Activated B cell treated with CpG ODN at 0.5 μM for 24 hours (primary cell): ENCODE results near the gene TPRKB. TPM values are rescaled to one million over a fixed set of nuclear protein-coding genes. Genes with fewer than 3 reads are reported as not detected.
"Not testable (repeated sequence)": the region's sequence is repeated elsewhere in the genome, so short reads cannot be mapped to it uniquely, and the experiment has no call there.

Experiments used
- ATAC-seq: fragments of 200-7000 bp; cut with Tn5 transposase; one replicate; pipeline ENCODE4 v1.10.0; 2021; ENCODE audit warnings: low read depth, mild to moderate bottlenecking, moderate library complexity
- CTCF ChIA-PET: fragments of 350-600 bp; sonication (Branson Sonifier 250); formaldehyde crosslinking; loops from one replicate; lab custom pipeline; 2021; ENCODE audit warnings: antibody characterized with exemption; lab: Charles Lee
- POLR2A ChIA-PET: fragments of 350-600 bp; sonication (Branson Sonifier 250); formaldehyde crosslinking; loops from one replicate; lab custom pipeline; 2021; ENCODE audit warnings: antibody characterized with exemption; lab: Charles Lee
- DNase-seq: peaks from one replicate; pipeline ENCODE4 v3.0.0; 2022
- H3K27ac Mint-ChIP-seq: one replicate; pipeline ENCODE4 v1.8.0; 2020; ENCODE audit warnings: mixed read lengths
- H3K27me3 Mint-ChIP-seq: one replicate; pipeline ENCODE4 v1.8.0; 2021; ENCODE audit warnings: mixed read lengths
- H3K36me3 Mint-ChIP-seq: one replicate; pipeline ENCODE4 v1.8.0; 2021; ENCODE audit warnings: low read depth, mixed read lengths
- H3K4me1 Mint-ChIP-seq: one replicate; pipeline ENCODE4 v1.8.0; 2021; ENCODE audit warnings: mixed read lengths
- H3K4me3 Mint-ChIP-seq: one replicate; pipeline ENCODE4 v1.8.0; 2020; ENCODE audit warnings: mild to moderate bottlenecking, mixed read lengths
- H3K9me3 Mint-ChIP-seq: one replicate; pipeline ENCODE4 v1.8.0; 2020; ENCODE audit warnings: mixed read lengths
- CTCF ChIP-seq: fragments of 200-600 bp; IDR thresholded peaks from one replicate; pipeline ENCODE4 v1.8.0; 2022; ENCODE audit warnings: antibody characterized with exemption, mild to moderate bottlenecking
- intact Hi-C: fragments of 100-400 bp; cut with micrococcal nuclease; formaldehyde crosslinking; loops from one replicate; pipeline ENCODE4 v1.15.1; 2024
- total RNA-seq: library from RNA; stranded (reverse); gene quantifications from 2 replicates; pipeline ENCODE4 v1.2.3, GENCODE V29; 2022

TPRKB gene
- total RNA-seq, 1 donor from 2014 or later = 26.9 TPM

DNA sequence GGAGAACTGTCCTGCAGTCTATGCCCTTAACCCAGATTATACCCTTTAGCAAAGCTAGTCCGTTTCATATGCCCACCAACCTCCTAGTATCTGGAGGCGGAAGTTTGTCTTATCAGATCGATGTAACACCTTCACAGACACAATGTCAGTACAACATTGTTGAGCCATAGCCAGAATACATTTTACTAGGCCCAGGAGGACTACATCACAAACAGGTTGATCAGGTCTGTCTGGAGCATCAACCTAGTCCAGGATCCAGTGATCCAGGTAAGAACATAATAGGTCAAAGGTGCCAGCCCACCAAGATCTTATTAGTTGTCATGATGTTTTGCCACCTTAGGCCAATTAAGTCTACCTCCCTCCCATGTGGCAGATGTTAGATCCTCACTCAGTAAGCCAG, 2.0 kb upstream of the TPRKB start:
- H3K36me3 Mint-ChIP-seq = peaks cover 32% of the 10 kb centered on the region
- H3K9me3 Mint-ChIP-seq = peaks cover 4% of the 10 kb centered on the region
- ATAC-seq = no peak
- intact Hi-C loops = loop anchor here (10.0 kb wide), 2 partner anchors 454 to 1216 kb away; partner anchors contain the start of genes FBXO41 and POLE4
- TF ChIP-seq CTCF = no peak
- H3K4me1 Mint-ChIP-seq = peaks cover 18% of the 10 kb centered on the region
- no peaks in the 10 kb centered on the region for H3K27me3 Mint-ChIP-seq
- H3K4me3 Mint-ChIP-seq = no peak overlapping the region
- H3K27ac Mint-ChIP-seq = no peak overlapping the region
- ChIA-PET CTCF (no interaction called here), POLR2A (no interaction called here)
- no peak for DNase-seq

- Mint-ChIP-seq H3K9me3 (peaks cover 4% of the 10 kb centered on the region), H3K4me3 (peak overlapping the region; percentile 94), H3K4me1 (peaks cover 18% of the 10 kb centered on the region), H3K36me3 (peaks cover 38% of the 10 kb centered on the region), H3K27me3 (no peaks in the 10 kb centered on the region), H3K27ac (peak overlapping the region; percentile 90)
- intact Hi-C loops = loop anchor here (2.0 to 10.0 kb wide), 4 partner anchors 452 to 1218 kb away; partner anchors contain the start of genes FBXO41, HK2 and POLE4
- CTCF ChIA-PET = no interaction called here
- POLR2A ChIA-PET = interaction anchor here (1.2 to 1.8 kb wide), 5 partner anchors 43 to 917 kb away, joined by 3 to 8 read pairs (median 5); partner anchors contain the start of genes CCT7, DUSP11, INO80B and MTHFD2
- DNase-seq (no peak), ATAC-seq (no peak)
- no peak for TF ChIP-seq CTCF
Observed at GRCh38 chr2:73736378-73736777, 767 bp downstream of the TPRKB start.

DNA sequence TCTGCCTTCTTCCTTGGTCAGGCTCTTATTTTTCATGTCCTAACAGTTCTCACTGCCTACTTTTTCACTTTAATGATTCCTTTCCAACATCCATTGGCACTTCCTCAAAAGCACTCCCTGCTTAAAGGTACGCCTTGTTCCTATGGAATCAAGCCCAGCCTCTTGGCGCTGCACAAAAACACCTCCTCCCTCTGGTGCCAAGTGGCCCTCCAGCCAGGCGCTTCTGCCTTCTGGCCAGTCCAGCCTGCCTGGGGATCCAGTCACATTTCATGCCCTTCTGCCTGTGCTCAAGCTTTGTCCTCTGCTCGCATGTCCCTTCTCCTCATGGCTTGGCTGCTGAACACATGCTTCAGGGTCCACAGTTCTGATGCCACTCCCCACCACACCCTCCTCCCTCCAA, 6.3 kb downstream of the TPRKB start:
- CTCF ChIA-PET = no interaction called here
- Mint-ChIP-seq H3K4me1 (no peaks in the 10 kb centered on the region), H3K4me3 (no peak overlapping the region), H3K36me3 (peaks cover 52% of the 10 kb centered on the region), H3K9me3 (no peaks in the 10 kb centered on the region), H3K27me3 (no peaks in the 10 kb centered on the region), H3K27ac (no peak overlapping the region)
- ATAC-seq (no peak), DNase-seq (no peak)
- intact Hi-C loops = loop anchor here (10.0 kb wide), 2 partner anchors 446 to 1224 kb away; partner anchors contain the start of genes FBXO41 and POLE4
- POLR2A ChIA-PET = no interaction called here
- TF ChIP-seq CTCF = no peak

DNA sequence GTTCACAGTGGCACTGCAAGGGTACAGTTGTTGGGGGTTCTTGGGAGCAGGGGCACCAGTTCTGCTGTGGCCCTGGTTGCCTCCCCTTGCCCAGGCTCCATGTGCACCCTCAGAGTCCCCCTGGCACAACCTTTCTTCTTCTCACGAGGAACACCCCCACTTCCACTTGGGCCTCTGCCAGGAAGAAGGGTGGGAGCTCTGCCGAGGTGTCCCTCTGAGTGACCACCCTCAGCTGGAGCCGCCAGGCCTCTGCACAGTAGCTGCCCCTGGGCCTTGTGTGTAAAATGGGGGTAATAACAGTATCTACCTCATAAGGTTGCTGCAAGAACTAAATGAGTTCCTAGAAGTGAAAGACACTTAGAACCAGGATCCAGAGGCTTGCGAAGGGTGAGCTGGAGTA, 8.4 kb downstream of the TPRKB start:
- no peaks in the 10 kb centered on the region for H3K27me3 Mint-ChIP-seq
- no peaks in the 10 kb centered on the region for H3K4me1 Mint-ChIP-seq
- CTCF ChIA-PET = no interaction called here
- POLR2A ChIA-PET = no interaction called here
- TF ChIP-seq CTCF = no peak
- no peak overlapping the region for H3K27ac Mint-ChIP-seq
- DNase-seq (no peak), ATAC-seq (no peak)
- intact Hi-C loops = no loop called here
- H3K4me3 Mint-ChIP-seq = no peak overlapping the region
- no peaks in the 10 kb centered on the region for H3K9me3 Mint-ChIP-seq
- peaks cover 46% of the 10 kb centered on the region for H3K36me3 Mint-ChIP-seq

DNA sequence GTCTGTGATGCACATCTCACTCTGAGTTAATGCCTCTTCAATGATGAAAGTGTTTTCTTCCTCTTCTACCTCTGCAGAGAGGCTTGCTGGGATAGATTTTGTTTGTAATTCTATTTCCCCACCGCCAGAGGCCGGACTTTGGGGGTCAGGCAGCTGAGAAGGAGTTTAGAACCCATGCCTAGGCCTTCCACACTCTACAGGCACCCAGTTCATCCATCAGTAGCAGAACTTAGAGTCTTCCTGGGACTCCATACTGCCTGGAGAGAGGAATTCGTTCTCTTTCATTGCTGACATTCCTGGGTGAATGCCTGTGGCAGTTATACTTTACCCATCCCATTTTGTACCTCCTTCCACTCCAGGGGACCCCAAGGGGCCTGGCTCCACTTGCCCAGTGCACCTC, 9.1 kb downstream of the TPRKB start:
- CTCF ChIA-PET = no interaction called here
- Mint-ChIP-seq H3K27ac (no peak overlapping the region), H3K4me3 (no peak overlapping the region), H3K27me3 (no peaks in the 10 kb centered on the region), H3K4me1 (no peaks in the 10 kb centered on the region), H3K36me3 (peaks cover 41% of the 10 kb centered on the region), H3K9me3 (no peaks in the 10 kb centered on the region)
- no peak for DNase-seq
- no peak for TF ChIP-seq CTCF
- intact Hi-C loops = no loop called here
- ATAC-seq = no peak
- POLR2A ChIA-PET = no interaction called here

GRCh38 chr2:73726657-73727056, 10.5 kb downstream of the TPRKB start:
- CTCF ChIA-PET, H3K4me1 Mint-ChIP-seq, H3K4me3 Mint-ChIP-seq, ATAC-seq, DNase-seq, H3K27me3 Mint-ChIP-seq, H3K27ac Mint-ChIP-seq, H3K9me3 Mint-ChIP-seq, intact Hi-C loops, POLR2A ChIA-PET: not testable (repeated sequence)
- peaks cover 29% of the 10 kb centered on the region for H3K36me3 Mint-ChIP-seq
